Progenitor cell of endocrine pancreas (in vitro differentiated cells): Measurements from ENCODE around the gene NEURL1. TPM values are rescaled to one million over a fixed set of nuclear protein-coding genes. Genes with fewer than 3 reads are reported as not detected.

Experiments
- DNase-seq: peaks from one replicate; pipeline ENCODE4 v3.0.0; 2021; ENCODE audit warnings: low spot score; ENCODE audit not compliant: unreplicated experiment
- H3K27ac Mint-ChIP-seq: 2 replicates; pipeline ENCODE4 v1.8.0; 2021; ENCODE audit warnings: mild to moderate bottlenecking, moderate library complexity, mixed read lengths
- H3K27me3 Mint-ChIP-seq: 2 replicates; pipeline ENCODE4 v1.8.0; 2021; ENCODE audit warnings: mixed read lengths
- H3K36me3 Mint-ChIP-seq: 2 replicates; pipeline ENCODE4 v1.8.0; 2022; ENCODE audit warnings: mixed read lengths; ENCODE audit not compliant: insufficient read depth
- H3K4me1 Mint-ChIP-seq: 2 replicates; pipeline ENCODE4 v1.8.0; 2021; ENCODE audit warnings: low read depth, mixed read lengths
- H3K4me3 Mint-ChIP-seq: 2 replicates; pipeline ENCODE4 v1.8.0; 2021; ENCODE audit warnings: low read depth, mild to moderate bottlenecking, moderate library complexity, mixed read lengths
- H3K9me3 Mint-ChIP-seq: 2 replicates; pipeline ENCODE4 v1.8.0; 2021; ENCODE audit warnings: low read depth, mixed read lengths
- CTCF ChIP-seq: fragments of 200-600 bp; sonication (generic); IDR thresholded peaks from one replicate; pipeline ENCODE4 v1.5.0; 2021; ENCODE audit warnings: antibody characterized with exemption, mild to moderate bottlenecking; ENCODE audit not compliant: unreplicated experiment
- total RNA-seq: library from RNA; stranded (reverse); gene quantifications from 2 replicates; pipeline ENCODE4 v1.2.1, GENCODE V29; 2021

Gene NEURL1
- total RNA-seq, 1 donor from 2014 or later, result 21.5 TPM

- no peak for TF ChIP-seq CTCF
- Mint-ChIP-seq H3K36me3 (no peaks in the 10 kb centered on the region), H3K4me1 (peaks cover 28% of the 10 kb centered on the region), H3K27me3 (peaks cover 17% of the 10 kb centered on the region), H3K9me3 (no peaks in the 10 kb centered on the region), H3K27ac (no peak overlapping the region), H3K4me3 (no peak overlapping the region)
- no peak for DNase-seq
Measured at GRCh38 chr10:103547391-103547946, 54.0 kb downstream of the NEURL1 start.

- Mint-ChIP-seq H3K4me1 (peaks cover 25% of the 10 kb centered on the region), H3K27me3 (peaks cover 18% of the 10 kb centered on the region), H3K9me3 (no peaks in the 10 kb centered on the region), H3K36me3 (no peaks in the 10 kb centered on the region), H3K4me3 (no peak overlapping the region), H3K27ac (no peak overlapping the region)
- TF ChIP-seq CTCF, result no peak
- no peak for DNase-seq
Measured at GRCh38 chr10:103548006-103548405, 54.5 kb downstream of the NEURL1 start.

- Mint-ChIP-seq H3K4me3 (no peak overlapping the region), H3K27ac (no peak overlapping the region), H3K36me3 (no peaks in the 10 kb centered on the region), H3K27me3 (peaks cover 16% of the 10 kb centered on the region), H3K4me1 (peaks cover 22% of the 10 kb centered on the region), H3K9me3 (no peaks in the 10 kb centered on the region)
- TF ChIP-seq CTCF, result no peak
- no peak for DNase-seq
Measured at GRCh38 chr10:103548581-103549348, 55.3 kb downstream of the NEURL1 start.

- Mint-ChIP-seq H3K4me3 (no peak overlapping the region), H3K36me3 (no peaks in the 10 kb centered on the region), H3K27ac (no peak overlapping the region), H3K9me3 (no peaks in the 10 kb centered on the region), H3K4me1 (peaks cover 22% of the 10 kb centered on the region), H3K27me3 (peaks cover 20% of the 10 kb centered on the region)
- no peak for TF ChIP-seq CTCF
- no peak for DNase-seq
Measured at GRCh38 chr10:103549349-103549685, 55.8 kb downstream of the NEURL1 start.

GRCh38 chr10:103550229-103550628, 56.7 kb downstream of the NEURL1 start:
- Mint-ChIP-seq H3K27ac (no peak overlapping the region), H3K9me3 (no peaks in the 10 kb centered on the region), H3K27me3 (peaks cover 24% of the 10 kb centered on the region), H3K4me3 (no peak overlapping the region), H3K4me1 (peaks cover 25% of the 10 kb centered on the region), H3K36me3 (no peaks in the 10 kb centered on the region)
- DNase-seq, result no peak
- TF ChIP-seq CTCF, result no peak
